Astrocyte of the spinal cord (primary cell): ENCODE results near the gene ZNF280C.

Source experiments
- DNase-seq: peaks from one replicate; pipeline ENCODE4 v3.0.0; 2011; ENCODE audit warnings: low read depth, low spot score
- H3K4me3 ChIP-seq: 2 replicates; pipeline ENCODE4 v1.5.1; 2011; ENCODE audit warnings: low read depth, mild to moderate bottlenecking, low read length, moderate library complexity
- CTCF ChIP-seq: IDR thresholded peaks from 2 replicates; pipeline ENCODE4 v1.5.1; 2012; ENCODE audit warnings: low read depth, mild to moderate bottlenecking, low read length, inconsistent platforms
- in situ Hi-C: cut with HindIII; loops from 2 replicates; pipeline ENCODE4 v1.10.0; 2017; ENCODE audit warnings: low sequenced_read_pairs

Gene ZNF280C

DNA sequence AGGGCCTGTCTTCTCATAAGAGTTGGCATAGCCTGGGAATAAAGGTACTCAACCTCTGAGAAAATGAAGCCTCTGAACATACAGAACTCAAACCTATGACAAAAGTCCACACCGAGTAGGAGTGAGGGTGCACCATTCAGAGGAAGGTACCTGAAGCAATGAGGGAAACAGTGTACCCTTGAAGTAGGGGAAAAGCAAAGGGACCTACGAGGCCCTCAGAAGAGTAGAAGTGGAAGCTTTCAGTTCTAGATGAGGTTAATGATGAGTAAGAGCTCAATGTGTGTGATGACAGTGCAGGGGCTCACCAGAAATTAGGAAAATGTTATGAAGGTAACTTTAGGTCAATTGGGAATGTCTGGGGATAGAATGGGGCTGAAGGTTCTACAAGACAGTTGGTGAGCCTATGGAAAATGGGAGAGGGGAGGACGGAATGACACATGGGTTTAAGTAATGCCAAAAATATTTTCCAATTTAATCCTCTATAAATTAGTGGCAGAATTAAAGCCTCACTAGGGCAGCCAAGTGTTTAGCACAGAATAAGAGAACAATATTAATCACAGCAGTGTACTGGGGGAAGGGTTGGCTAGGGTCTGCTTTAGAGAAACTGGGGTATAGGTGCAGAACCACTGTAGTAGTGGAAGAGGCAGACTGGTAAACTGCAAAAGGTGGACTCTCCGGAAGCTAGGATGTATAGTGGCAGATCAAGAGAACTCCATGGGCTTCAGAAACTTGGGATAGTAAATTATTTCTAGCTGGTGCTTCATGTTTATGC is 57.1 kb downstream of the ZNF280C start:
- TF ChIP-seq CTCF: no peak
- in situ Hi-C loops: no loop called here

GRCh38 chrX:130204647-130205046 is 64.1 kb downstream of the ZNF280C start:
- no peak overlapping the region for H3K4me3 ChIP-seq
- in situ Hi-C loops: no loop called here
- DNase-seq: no peak
- TF ChIP-seq CTCF: no peak

More for the DNA sequence above, 57.1 kb downstream of the ZNF280C start:
- no peak for DNase-seq
- H3K4me3 ChIP-seq: no peak overlapping the region

- no peak overlapping the region for H3K4me3 ChIP-seq
- TF ChIP-seq CTCF: no peak
- in situ Hi-C loops: no loop called here
- DNase-seq: no peak
These were observed 71.2 kb downstream of the ZNF280C start for GRCh38 chrX:130197464-130197863.

DNA sequence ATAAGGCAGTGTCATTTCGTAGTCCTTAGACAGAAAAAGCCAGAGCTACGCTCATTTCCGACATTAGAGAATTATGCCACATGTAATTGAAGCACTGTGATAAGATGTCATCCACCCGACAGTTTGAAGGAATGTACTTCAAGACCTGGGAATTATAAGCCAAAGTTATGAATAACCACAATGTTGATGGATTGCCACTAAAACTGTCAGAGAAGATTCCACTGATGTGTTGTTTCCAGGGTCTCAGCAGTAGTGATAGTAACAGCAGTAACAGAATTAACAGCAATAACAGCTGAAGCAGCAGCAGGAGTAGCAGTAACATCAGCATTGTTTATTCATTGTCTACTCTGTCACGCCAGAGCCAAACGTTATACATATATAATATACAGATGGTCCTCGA is 72.2 kb downstream of the ZNF280C start:
- H3K4me3 ChIP-seq: no peak overlapping the region
- no peak for TF ChIP-seq CTCF
- no peak for DNase-seq
- in situ Hi-C loops: no loop called here

DNA sequence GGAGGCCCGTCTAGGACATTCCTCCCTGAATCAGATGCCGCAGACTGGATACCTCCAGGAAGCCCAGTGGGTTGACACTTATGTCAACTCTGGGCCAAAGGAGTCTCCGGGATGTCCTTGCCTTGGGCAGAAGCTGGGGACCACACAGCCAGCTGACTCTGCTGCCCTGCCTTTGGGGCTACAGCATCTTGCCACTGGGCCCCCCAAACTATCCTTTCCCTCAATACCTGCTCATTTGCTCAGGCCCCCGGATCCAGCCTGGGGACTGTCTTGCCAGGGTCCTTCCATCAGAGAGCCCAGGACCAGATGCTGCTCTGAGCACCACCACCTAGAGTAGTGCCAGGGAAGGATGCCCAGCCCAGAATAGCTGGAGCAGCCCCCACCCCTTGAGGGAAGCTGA is 77.9 kb downstream of the ZNF280C start:
- in situ Hi-C loops: no loop called here
- DNase-seq: no peak
- no peak overlapping the region for H3K4me3 ChIP-seq
- TF ChIP-seq CTCF: no peak

GRCh38 chrX:130186651-130187050 is 82.0 kb downstream of the ZNF280C start:
- H3K4me3 ChIP-seq: no peak overlapping the region
- TF ChIP-seq CTCF: no peak
- in situ Hi-C loops: no loop called here
- no peak for DNase-seq

DNA sequence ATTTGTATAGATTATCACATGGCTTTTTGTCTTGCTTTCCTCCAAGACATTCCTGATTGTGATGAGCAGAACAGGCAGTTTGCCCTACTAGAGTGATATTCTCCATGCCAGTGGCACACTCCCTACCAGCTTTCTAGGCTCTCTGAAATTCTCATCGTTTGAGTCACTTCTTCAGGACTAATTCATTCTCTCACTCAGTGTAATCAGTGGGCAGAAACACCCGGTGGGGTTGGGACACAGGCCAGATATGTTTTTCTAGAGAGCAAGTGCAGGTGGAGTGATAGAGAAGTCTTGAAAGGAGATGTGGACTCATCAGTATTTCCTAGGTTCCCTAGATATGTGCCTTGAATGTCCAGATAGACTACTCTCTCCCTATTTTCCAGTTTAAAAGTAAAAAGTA is 83.8 kb downstream of the ZNF280C start:
- in situ Hi-C loops: no loop called here
- DNase-seq: no peak
- no peak for TF ChIP-seq CTCF
- no peak overlapping the region for H3K4me3 ChIP-seq
